GM19328 (cell line): ENCODE measurements around the gene DDX4.

Source experiments
- ATAC-seq: cut with Tn5 transposase; IDR thresholded peaks from one replicate; pipeline ENCODE4 v1.9.1; 2021; ENCODE audit warnings: mild to moderate bottlenecking, moderate library complexity; ENCODE audit not compliant: unreplicated experiment

Gene DDX4

DNA sequence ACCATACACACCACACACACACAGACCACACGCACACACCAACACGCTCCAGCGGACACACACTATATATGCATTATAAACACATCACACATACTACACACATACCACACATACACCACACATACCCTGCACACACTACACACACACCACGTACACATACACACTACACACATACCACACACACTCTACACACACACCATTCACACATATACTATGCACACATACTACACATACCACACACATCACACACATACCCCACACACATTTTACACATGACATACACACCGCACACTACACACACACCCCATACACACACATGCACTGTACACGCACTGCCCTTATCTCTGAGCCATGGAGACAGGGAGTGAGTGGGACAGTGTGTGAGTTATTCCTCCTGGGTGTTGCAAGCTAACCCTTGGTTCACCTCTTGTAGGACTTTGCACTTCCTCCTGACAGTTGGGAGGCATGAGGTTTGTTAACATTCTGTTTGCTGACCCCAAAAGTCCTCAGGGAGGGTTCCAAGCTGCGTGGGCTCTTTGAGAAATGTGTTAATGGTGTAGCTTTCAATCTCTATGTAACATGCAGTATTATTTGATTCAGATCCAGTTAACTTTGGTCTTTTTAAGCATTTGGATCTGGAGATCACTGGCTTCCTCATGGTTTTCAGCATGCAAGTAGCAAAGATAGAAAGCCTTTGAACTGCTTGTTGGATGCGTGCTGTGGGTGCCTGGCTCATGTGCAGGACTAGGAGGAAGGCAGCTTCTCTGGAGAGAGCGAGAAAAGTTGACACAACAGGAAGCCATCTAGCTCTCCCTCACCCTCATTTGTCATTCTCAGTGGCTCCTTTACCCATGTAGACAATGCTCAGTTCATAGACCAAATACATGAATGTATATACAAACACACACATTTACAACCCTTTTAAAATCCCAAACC lies 127.0 kb downstream of the DDX4 start:
- no peak for ATAC-seq

GRCh38 chr5:55865831-55866230 lies 128.0 kb downstream of the DDX4 start:
- no peak for ATAC-seq

GRCh38 chr5:55866485-55866884 lies 128.6 kb downstream of the DDX4 start:
- ATAC-seq = no peak
